PC-9 (cell line): ENCODE measurements around the gene CFAP74. TPM values are rescaled to one million over a fixed set of nuclear protein-coding genes. Genes with fewer than 3 reads are reported as not detected.

Experiments
- BruUV-seq: library from RNA; stranded (reverse); fragments of 400-500 nt; replicated peaks from 2 replicates; lab custom pipeline; 2021; lab: Mats Ljungman, UMichigan
- CTCF ChIA-PET: fragments of 300-600 bp; sonication (Branson Sonifier 250); formaldehyde crosslinking; loops from one replicate; lab custom pipeline; 2022; ENCODE audit warnings: antibody characterized with exemption; lab: Charles Lee
- POLR2A ChIA-PET: fragments of 300-600 bp; sonication (Branson Sonifier 250); formaldehyde crosslinking; loops from one replicate; lab custom pipeline; 2022; ENCODE audit warnings: antibody characterized with exemption; ENCODE audit not compliant: unreplicated experiment; lab: Charles Lee
- DNase-seq, 2 experiments: peaks; one replicate each; pipeline versions ENCODE4 v3.0.0 to v3.0.0-alpha.2; 2015 to 2022; ENCODE audit warnings: mixed read lengths in 1 of 2
- H2AFZ ChIP-seq: fragments of 200-600 bp; sonication (generic); 2 replicates; pipeline ENCODE4 v1.8.1; 2017; ENCODE audit warnings: antibody characterized with exemption
- H3F3A ChIP-seq: fragments of 200-600 bp; sonication (generic); 2 replicates; pipeline ENCODE4 v1.8.1; 2017; ENCODE audit warnings: antibody characterized with exemption, mild to moderate bottlenecking, low read depth; ENCODE audit not compliant: insufficient read depth
- H3K27ac ChIP-seq: fragments of 200-600 bp; sonication (generic); 2 replicates; pipeline ENCODE4 v1.6.1; 2016; ENCODE audit warnings: mixed run types
- H3K27me3 ChIP-seq: fragments of 200-600 bp; sonication (generic); 2 replicates; pipeline ENCODE4 v1.6.1; 2016; ENCODE audit warnings: low read depth, mixed run types; ENCODE audit not compliant: insufficient read depth
- H3K36me3 ChIP-seq: fragments of 200-600 bp; sonication (generic); 2 replicates; pipeline ENCODE4 v1.6.1; 2016; ENCODE audit warnings: low read depth, mixed run types
- H3K4me1 ChIP-seq: fragments of 200-600 bp; sonication (generic); replicated peaks from 2 replicates; pipeline ENCODE4 v1.6.1; 2016; ENCODE audit warnings: mixed run types; ENCODE audit not compliant: insufficient read depth
- H3K4me2 ChIP-seq: fragments of 200-600 bp; sonication (generic); 2 replicates; pipeline ENCODE4 v1.6.1; 2017; ENCODE audit warnings: mixed run types
- H3K4me3 ChIP-seq: fragments of 200-600 bp; sonication (generic); 2 replicates; pipeline ENCODE4 v1.6.1; 2016; ENCODE audit warnings: mixed run types
- H3K79me2 ChIP-seq: fragments of 200-600 bp; sonication (generic); 2 replicates; pipeline ENCODE4 v1.6.1; 2017; ENCODE audit warnings: low read depth, mixed run types
- H3K9me2 ChIP-seq: fragments of 200-600 bp; sonication (generic); 2 replicates; pipeline ENCODE4 v1.8.1; 2017; ENCODE audit warnings: mild to moderate bottlenecking; ENCODE audit not compliant: insufficient read depth
- H3K9me3 ChIP-seq: fragments of 200-600 bp; sonication (generic); 2 replicates; pipeline ENCODE4 v1.8.1; 2016; ENCODE audit warnings: low read depth; ENCODE audit not compliant: insufficient read depth
- H4K20me1 ChIP-seq: fragments of 200-600 bp; sonication (generic); 2 replicates; pipeline ENCODE4 v1.8.1; 2017; ENCODE audit not compliant: insufficient read depth
- CTCF ChIP-seq: fragments of 200-600 bp; sonication (generic); conservative IDR thresholded peaks from 2 replicates; pipeline ENCODE4 v1.6.1; 2017; ENCODE audit warnings: mixed run types, antibody characterized with exemption, mild to moderate bottlenecking, moderate library complexity
- EZH2 ChIP-seq: fragments of 200-600 bp; sonication (generic); IDR thresholded peaks from 2 replicates; pipeline ENCODE4 v1.8.0; 2017; ENCODE audit warnings: antibody characterized with exemption, low read depth
- intact Hi-C: fragments of 100-400 bp; cut with micrococcal nuclease; formaldehyde crosslinking; loops from one replicate; pipeline ENCODE4 v1.10.0; 2022; ENCODE audit not compliant: unreplicated experiment
- total RNA-seq: library from RNA; stranded (reverse); gene quantifications from 2 replicates; pipeline ENCODE4 v1.2.3, GENCODE V29; 2021

Gene CFAP74
- total RNA-seq, 1 experiment from 2014 or later: 2.8 TPM

GRCh38 chr1:1910033-1910465 is 93.5 kb downstream of the CFAP74 start:
- peak overlapping the region; percentile 95 for H3K4me2 ChIP-seq
- intact Hi-C loops: no loop called here
- no peaks in the 10 kb centered on the region for H3K27me3 ChIP-seq
- ChIA-PET CTCF (interaction anchor here (0.7 kb wide), 1 partner anchor 51 kb away, joined by 4 read pairs; no protein-coding TSS in a partner anchor), POLR2A (no interaction called here)
- DNase-seq: no peak
- H3K9me2 ChIP-seq: no peaks in the 10 kb centered on the region
- 0 out of 2 replicates have a peak, but pooled peaks cover 13% of the 10 kb centered on the region for H3F3A ChIP-seq
- peaks cover 12% of the 10 kb centered on the region; the same call in 1 of the 2 replicates for H3K4me1 ChIP-seq
- TF ChIP-seq EZH2: no peak
- TF ChIP-seq CTCF: no peak
- H2AFZ ChIP-seq: no peak overlapping the region
- no peaks in the 10 kb centered on the region for H3K9me3 ChIP-seq
- no peaks in the 10 kb centered on the region for H3K36me3 ChIP-seq
- H3K27ac ChIP-seq: no peak overlapping the region
- peak overlapping the region; percentile 86; the same call in 1 of the 2 replicates for H3K4me3 ChIP-seq
- BruUV-seq: no TSS peak
- no peaks in the 10 kb centered on the region for H3K79me2 ChIP-seq
- no peaks in the 10 kb centered on the region for H4K20me1 ChIP-seq

GRCh38 chr1:1908506-1908791 is 95.1 kb downstream of the CFAP74 start:
- H3F3A ChIP-seq: 0 out of 2 replicates have a peak, but pooled peaks cover 13% of the 10 kb centered on the region
- peak overlapping the region; percentile 60 for H3K4me3 ChIP-seq
- H3K27ac ChIP-seq: no peak overlapping the region
- no peaks in the 10 kb centered on the region for H3K27me3 ChIP-seq
- no peak for TF ChIP-seq CTCF
- TSS peak; percentile 74 for BruUV-seq
- peaks cover 12% of the 10 kb centered on the region; the same call in 1 of the 2 replicates for H3K4me1 ChIP-seq
- H3K9me2 ChIP-seq: no peaks in the 10 kb centered on the region
- H3K79me2 ChIP-seq: no peaks in the 10 kb centered on the region
- DNase-seq: no peak
- H4K20me1 ChIP-seq: no peaks in the 10 kb centered on the region
- intact Hi-C loops: loop anchor here (5.0 kb wide), 3 partner anchors 126 to 396 kb away; partner anchors contain the start of gene ATAD3A
- no peaks in the 10 kb centered on the region for H3K9me3 ChIP-seq
- H3K4me2 ChIP-seq: peak overlapping the region; percentile 87
- POLR2A ChIA-PET: no interaction called here
- H2AFZ ChIP-seq: peak overlapping the region; percentile 83
- H3K36me3 ChIP-seq: no peaks in the 10 kb centered on the region
- CTCF ChIA-PET: interaction anchor here (0.5 to 1.0 kb wide), 8 partner anchors 11 to 383 kb away, joined by 3 to 14 read pairs (median 4); partner anchors contain the start of gene TMEM52

- BruUV-seq: no TSS peak
- POLR2A ChIA-PET: no interaction called here
- CTCF ChIA-PET: interaction anchor here (0.6 to 0.7 kb wide), 2 partner anchors 57 to 371 kb away, joined by 3 to 6 read pairs; no protein-coding TSS in a partner anchor
- H3K27ac ChIP-seq: no peak overlapping the region
- no peaks in the 10 kb centered on the region for H3K27me3 ChIP-seq
- no peaks in the 10 kb centered on the region for H4K20me1 ChIP-seq
- H3K36me3 ChIP-seq: no peaks in the 10 kb centered on the region
- intact Hi-C loops: loop anchor here (5.0 kb wide), 3 partner anchors 125 to 395 kb away; partner anchors contain the start of gene ATAD3A
- no peak overlapping the region for H3K4me3 ChIP-seq
- TF ChIP-seq CTCF (no peak), EZH2 (no peak)
- H3K4me1 ChIP-seq: peaks cover 12% of the 10 kb centered on the region; the same call in 1 of the 2 replicates
- no peaks in the 10 kb centered on the region for H3K9me2 ChIP-seq
- no peaks in the 10 kb centered on the region for H3K9me3 ChIP-seq
- H2AFZ ChIP-seq: no peak overlapping the region
- DNase-seq: no peak
- 0 out of 2 replicates have a peak, but pooled peaks cover 13% of the 10 kb centered on the region for H3F3A ChIP-seq
- no peaks in the 10 kb centered on the region for H3K79me2 ChIP-seq
- H3K4me2 ChIP-seq: no peak overlapping the region
These were observed 96.4 kb downstream of the CFAP74 start for GRCh38 chr1:1907098-1907736.
